ENCODE data around the gene CIAPIN1. TPM values are rescaled to one million over a fixed set of nuclear protein-coding genes. Genes with fewer than 3 reads are reported as not detected.

CIAPIN1 gene
- total RNA-seq, 1 experiment from 2014 or later, result 82.8 TPM

GRCh38 chr16:57430955-57431354 is 16.2 kb downstream of the CIAPIN1 start:
- Histone ChIP-seq H3K23me2 (ENCODE audit: insufficient read length, low read depth, low read length, poor library complexity, severe bottlenecking) (no peaks in the 10 kb centered on the region), H3K79me2 (ENCODE audit: insufficient read depth, low read length) (no peaks in the 10 kb centered on the region), H3K18ac (ENCODE audit: insufficient read length, low read depth, low read length) (no peak overlapping the region), H4K8ac (replicated peaks; ENCODE audit: insufficient read length, low read depth, low read length) (no peak overlapping the region), H2BK12ac (ENCODE audit: insufficient read length, low read depth, low read length) (no peak overlapping the region), H3K9ac (ENCODE audit: extremely low read depth, insufficient read length, low read length) (no peak overlapping the region), H3K4ac (ENCODE audit: low read depth, low read length) (no peak overlapping the region), H4K20me1 (ENCODE audit: control insufficient read depth, insufficient read depth, insufficient read length) (no peaks in the 10 kb centered on the region), H2BK15ac (ENCODE audit: low read depth, low read length) (no peak overlapping the region), H3K4me2 (ENCODE audit: insufficient read depth, insufficient read length, low read length) (no peak overlapping the region), H4K5ac (ENCODE audit: insufficient read length, low read depth, low read length) (no peak overlapping the region), H3K79me1 (ENCODE audit: insufficient read depth, low read depth, low read length, poor library complexity, severe bottlenecking) (no peaks in the 10 kb centered on the region), H3K9me3 (ENCODE audit: control insufficient read depth, low read depth, low read length) (no peaks in the 10 kb centered on the region), H2AK5ac (ENCODE audit: insufficient read length, low read length) (no peak overlapping the region), H3K14ac (ENCODE audit: insufficient read depth, low read length) (no peak overlapping the region), H3K56ac (ENCODE audit: insufficient read length, low read depth, low read length) (no peak overlapping the region), H3K27me3 (ENCODE audit: insufficient read depth, low read length) (no peaks in the 10 kb centered on the region; the same call in 1 of the 2 replicates), H2BK5ac (ENCODE audit: insufficient read length, low read length) (no peak overlapping the region), H2BK120ac (ENCODE audit: low read depth, low read length, poor library complexity, severe bottlenecking) (no peak overlapping the region), H2AFZ (ENCODE audit: low read length) (no peak overlapping the region), H4K91ac (ENCODE audit: insufficient read length, low read depth, low read length) (no peak overlapping the region), H3K4me1 (ENCODE audit: insufficient read depth, low read length) (no peaks in the 10 kb centered on the region), H3K27ac (ENCODE audit: insufficient read length, low read depth, low read length) (no peak overlapping the region), H3T11ph (ENCODE audit: low read length) (no peak overlapping the region), H2BK20ac (ENCODE audit: low read depth, low read length, poor library complexity, severe bottlenecking) (no peak overlapping the region), H3K23ac (ENCODE audit: insufficient read length, low read depth, low read length) (no peak overlapping the region)
- no peak overlapping the region for H3K4me3 Mint-ChIP-seq
- H3K36me3 Mint-ChIP-seq (ENCODE audit: insufficient read depth in 1 of 3, low read depth in 3 of 3), result peaks cover 46 to 79% (median 78%) of the 10 kb centered on the region in 3 experiments
- WGBS (ENCODE audit: extremely low coverage, insufficient read length, low lambda C conversion rate), result no CpG with 5 or more reads among the region's 5 CpGs
- no peaks in the 10 kb centered on the region for H3K9me3 Mint-ChIP-seq
- no peaks in the 10 kb centered on the region for H3K27me3 Mint-ChIP-seq (ENCODE audit: low read depth)
- H3K4me1 Mint-ChIP-seq, result no peaks in the 10 kb centered on the region
- no peak overlapping the region; a peak in 1 of 7 replicates for H3K27ac Mint-ChIP-seq
- DNase-seq, result no peak
- no peak for TF ChIP-seq CTCF (conservative IDR thresholded peaks at IDR 0.05)

All from H9 (cell line).